Naive thymus-derived CD4-positive, alpha-beta T cell (primary cell): ENCODE data around the gene LRRC8E. TPM values are rescaled to one million over a fixed set of nuclear protein-coding genes. Genes with fewer than 3 reads are reported as not detected.

Experiments
- ATAC-seq: fragments of 150-1000 bp; cut with Tn5 transposase; 2 replicates; pipeline ENCODE4 v1.10.0; 2021; ENCODE audit warnings: mild to moderate bottlenecking, moderate library complexity
- CTCF ChIA-PET: fragments of 350-600 bp; sonication (Branson Sonifier 250); formaldehyde crosslinking; loops from one replicate; lab custom pipeline; 2021; ENCODE audit warnings: antibody characterized with exemption; lab: Charles Lee
- POLR2A ChIA-PET: fragments of 350-600 bp; sonication (Branson Sonifier 250); formaldehyde crosslinking; loops from one replicate; lab custom pipeline; 2021; ENCODE audit warnings: antibody characterized with exemption, inconsistent platforms; lab: Charles Lee
- DNase-seq, 9 donors: peaks; one replicate each; pipeline versions ENCODE4 v3.0.0 to v3.0.0-alpha.2; 2020 to 2022; ENCODE audit warnings: mixed read lengths in 1 of 9
- H3K27ac ChIP-seq: one replicate; pipeline ENCODE4 v1.7.0; 2013; ENCODE audit warnings: mild to moderate bottlenecking, low read depth, low read length, moderate library complexity
- H3K27me3 ChIP-seq, 2 donors: one replicate each; pipeline ENCODE4 v1.7.0; 2013; ENCODE audit warnings: low read length in 2 of 2, mild to moderate bottlenecking in 2 of 2, moderate library complexity in 2 of 2; ENCODE audit not compliant: control insufficient read depth in 2 of 2, insufficient read depth in 2 of 2
- H3K36me3 ChIP-seq, 3 experiments: 1 replicate in 2 of 3; 2 replicates in 1 of 3; pipeline ENCODE4 v1.7.0; 2013; ENCODE audit warnings: low read length in 3 of 3, mild to moderate bottlenecking in 3 of 3, moderate library complexity in 1 of 3; ENCODE audit not compliant: insufficient read depth in 3 of 3, control insufficient read depth in 2 of 3
- H3K4me1 ChIP-seq, 2 donors: one replicate each; pipeline ENCODE4 v1.7.0; 2013; ENCODE audit warnings: low read length in 2 of 2, mild to moderate bottlenecking in 2 of 2, moderate library complexity in 1 of 2; ENCODE audit not compliant: control insufficient read depth in 2 of 2, insufficient read depth in 2 of 2
- H3K4me3 ChIP-seq: 2 replicates; pipeline ENCODE4 v1.7.0; 2013; ENCODE audit warnings: mild to moderate bottlenecking, low read length
- H3K9me3 ChIP-seq, 3 experiments: 1 replicate in 2 of 3; 2 replicates in 1 of 3; pipeline ENCODE4 v1.7.0; 2013; ENCODE audit warnings: low read length in 3 of 3; ENCODE audit not compliant: control insufficient read depth in 2 of 3
- H3K27ac Mint-ChIP-seq, 9 donors: one replicate each; pipeline ENCODE4 v1.8.0; 2020 to 2022; ENCODE audit warnings: mixed read lengths in 9 of 9, mild to moderate bottlenecking in 8 of 9, moderate library complexity in 5 of 9, inconsistent platforms in 2 of 9
- H3K27me3 Mint-ChIP-seq, 5 donors: one replicate each; pipeline ENCODE4 v1.8.0; 2021 to 2022; ENCODE audit warnings: mixed read lengths in 5 of 5, mild to moderate bottlenecking in 1 of 5
- H3K36me3 Mint-ChIP-seq, 5 donors: one replicate each; pipeline ENCODE4 v1.8.0; 2020 to 2022; ENCODE audit warnings: mixed read lengths in 5 of 5, mild to moderate bottlenecking in 3 of 5, inconsistent platforms in 1 of 5
- H3K4me1 Mint-ChIP-seq, 7 donors: one replicate each; pipeline ENCODE4 v1.8.0; 2020 to 2022; ENCODE audit warnings: mixed read lengths in 7 of 7, mild to moderate bottlenecking in 3 of 7, inconsistent platforms in 1 of 7
- H3K4me3 Mint-ChIP-seq, 10 donors: one replicate each; pipeline ENCODE4 v1.8.0; 2020 to 2022; ENCODE audit warnings: mild to moderate bottlenecking in 10 of 10, mixed read lengths in 10 of 10, moderate library complexity in 6 of 10, inconsistent platforms in 2 of 10
- H3K9me3 Mint-ChIP-seq, 11 donors: one replicate each; pipeline ENCODE4 v1.8.0; 2020 to 2022; ENCODE audit warnings: mixed read lengths in 11 of 11, mild to moderate bottlenecking in 4 of 11, inconsistent platforms in 1 of 11, moderate library complexity in 1 of 11
- intact Hi-C, 2 donors: fragments of 100-400 bp; cut with micrococcal nuclease; formaldehyde crosslinking; loops; one replicate each; pipeline ENCODE4 v1.15.1; 2023
- polyA plus RNA-seq, 2 donors: library from polyadenylated mRNA; unstranded; fragments of 300-500 nt; fragmentation: Illumina TruSeq; gene quantifications; one replicate each; pipeline ENCODE4 v1.2.3, GENCODE V29; 2021
- total RNA-seq, 6 experiments: library from RNA in 5 of 6; stranded (reverse) in 5 of 6; gene quantifications; 1 replicate in 5 of 6; 2 replicates in 1 of 6; pipeline ENCODE4 v1.2.3 and lab custom pipeline; 2021 to 2026

LRRC8E gene
- total and polyA plus RNA-seq, 7 experiments from 2014 or later, result 0.24 to 0.53 TPM; not detected in 5

GRCh38 chr19:7932276-7932929 lies 44.1 kb downstream of the LRRC8E start:
- Histone ChIP-seq H3K27ac (no peak overlapping the region), H3K4me3 (no peak overlapping the region), H3K9me3 (no peaks in the 10 kb centered on the region), H3K36me3 (peaks cover 0 to 72% (median 23%) of the 10 kb centered on the region in 3 experiments), H3K4me1 (no peaks in the 10 kb centered on the region), H3K27me3 (no peaks in the 10 kb centered on the region)
- Mint-ChIP-seq H3K27ac (no peak overlapping the region), H3K9me3 (no peaks in the 10 kb centered on the region), H3K27me3 (no peaks in the 10 kb centered on the region), H3K36me3 (peaks cover 0 to 9% (median 3%) of the 10 kb centered on the region in 5 donors), H3K4me1 (peaks cover 0 to 8% (median 4%) of the 10 kb centered on the region in 7 donors), H3K4me3 (no peak overlapping the region)
- DNase-seq, result no peak
- POLR2A ChIA-PET, result no interaction called here
- intact Hi-C loops, result no loop called here
- ATAC-seq, result no peak
- CTCF ChIA-PET, result interaction anchor here (1.4 kb wide), 1 partner anchor 11 kb away, joined by 8 read pairs; the partner anchor contains the start of gene SNAPC2

GRCh38 chr19:7932930-7933300 lies 44.6 kb downstream of the LRRC8E start:
- ATAC-seq (no peak), DNase-seq (no peak)
- Histone ChIP-seq H3K4me3 (no peak overlapping the region), H3K27me3 (no peaks in the 10 kb centered on the region), H3K27ac (no peak overlapping the region), H3K9me3 (no peaks in the 10 kb centered on the region), H3K36me3 (peaks cover 0 to 77% (median 23%) of the 10 kb centered on the region in 3 experiments), H3K4me1 (no peaks in the 10 kb centered on the region)
- POLR2A ChIA-PET, result no interaction called here
- Mint-ChIP-seq H3K27ac (no peak overlapping the region), H3K36me3 (peaks cover 0 to 14% (median 3%) of the 10 kb centered on the region in 5 donors), H3K9me3 (no peaks in the 10 kb centered on the region), H3K4me3 (no peak overlapping the region), H3K27me3 (no peaks in the 10 kb centered on the region), H3K4me1 (peaks cover 0 to 8% (median 4%) of the 10 kb centered on the region in 7 donors)
- intact Hi-C loops, result no loop called here
- CTCF ChIA-PET, result no interaction called here

DNA sequence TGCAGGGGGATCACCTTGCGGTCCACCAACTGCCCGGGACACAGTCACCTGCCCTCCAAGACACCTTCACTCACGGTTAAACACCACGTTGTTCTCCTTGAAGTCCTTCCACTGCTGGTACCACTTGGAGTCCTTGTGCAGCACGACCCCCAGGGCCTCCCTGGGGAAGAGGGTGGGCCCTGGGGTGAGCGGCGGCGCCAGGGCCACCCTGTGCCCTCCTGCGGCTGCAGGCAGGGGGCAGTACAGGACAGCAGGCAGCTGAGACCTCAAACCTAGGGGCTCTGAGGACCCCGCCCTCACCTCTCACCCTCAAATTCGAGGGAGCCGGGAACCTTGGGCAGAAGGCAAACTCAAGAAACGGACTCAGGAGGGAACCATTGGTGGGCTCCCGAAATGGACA lies 45.1 kb downstream of the LRRC8E start:
- ChIA-PET POLR2A (no interaction called here), CTCF (no interaction called here)
- peaks cover 0 to 81% (median 23%) of the 10 kb centered on the region in 3 experiments for H3K36me3 ChIP-seq
- no peak overlapping the region for H3K27ac ChIP-seq
- H3K9me3 ChIP-seq, result no peaks in the 10 kb centered on the region
- Mint-ChIP-seq H3K27me3 (no peaks in the 10 kb centered on the region), H3K4me1 (peaks cover 0 to 8% (median 2%) of the 10 kb centered on the region in 7 donors), H3K4me3 (no peak overlapping the region), H3K27ac (no peak overlapping the region), H3K9me3 (no peaks in the 10 kb centered on the region), H3K36me3 (peaks cover 0 to 16% (median 3%) of the 10 kb centered on the region in 5 donors)
- H3K4me3 ChIP-seq, result no peak overlapping the region
- H3K4me1 ChIP-seq, result no peaks in the 10 kb centered on the region
- H3K27me3 ChIP-seq, result no peaks in the 10 kb centered on the region
- DNase-seq, result no peak
- intact Hi-C loops, result no loop called here
- no peak for ATAC-seq

DNA sequence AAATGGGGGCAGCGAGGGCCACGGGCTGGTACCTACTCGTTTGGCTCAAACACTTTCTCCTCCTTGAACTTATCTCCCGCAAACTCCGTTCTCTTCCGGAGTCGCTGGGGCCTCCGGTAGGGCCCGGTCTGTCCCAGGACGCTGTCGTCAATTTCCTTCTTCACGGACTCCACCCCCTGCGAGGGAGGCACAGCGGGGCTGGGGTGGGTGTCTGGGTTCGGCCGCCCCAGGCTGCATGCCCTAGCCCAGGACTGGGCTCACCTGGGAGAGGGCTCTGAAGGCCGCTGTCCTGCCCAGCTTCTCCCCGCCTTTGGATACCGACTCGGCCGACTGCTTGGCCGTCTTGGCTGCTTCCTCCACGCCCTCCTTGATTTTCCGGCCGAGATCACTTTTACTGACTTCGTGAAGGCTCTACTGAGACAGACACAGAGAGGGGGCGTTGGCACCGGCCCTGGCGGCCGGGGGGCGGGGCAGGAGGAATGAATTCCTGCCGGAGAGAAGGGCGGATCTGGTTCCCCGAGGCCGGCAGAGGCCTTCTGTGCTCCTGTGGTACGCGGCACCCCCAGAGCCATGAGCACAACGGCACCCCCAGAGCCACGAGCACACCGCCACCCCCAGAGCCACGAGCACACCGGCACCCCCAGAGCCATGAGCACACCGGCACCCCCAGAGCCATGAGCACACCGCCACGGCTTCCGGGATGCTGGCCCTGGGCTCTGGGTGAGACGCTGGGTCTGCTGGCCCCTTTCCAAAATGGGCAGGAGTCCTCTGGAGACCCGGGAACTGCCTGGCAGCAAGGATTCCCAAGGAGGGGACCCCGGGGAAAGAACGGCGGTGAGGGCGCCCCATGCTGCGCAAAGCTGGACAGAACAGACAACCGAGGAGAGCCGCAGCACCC lies 45.8 kb downstream of the LRRC8E start:
- no peaks in the 10 kb centered on the region for H3K9me3 Mint-ChIP-seq
- Histone ChIP-seq H3K27me3 (no peaks in the 10 kb centered on the region), H3K27ac (no peak overlapping the region), H3K36me3 (peaks cover 0 to 86% (median 23%) of the 10 kb centered on the region in 3 experiments), H3K4me1 (no peaks in the 10 kb centered on the region), H3K4me3 (no peak overlapping the region), H3K9me3 (no peaks in the 10 kb centered on the region)
- ATAC-seq (no peak), DNase-seq (no peak)
- intact Hi-C loops, result no loop called here
- no peak overlapping the region for H3K27ac Mint-ChIP-seq
- H3K4me1 Mint-ChIP-seq, result peaks cover 0 to 8% (median 5%) of the 10 kb centered on the region in 7 donors
- POLR2A ChIA-PET, result no interaction called here
- peaks cover 0 to 21% (median 6%) of the 10 kb centered on the region in 5 donors for H3K36me3 Mint-ChIP-seq
- no peaks in the 10 kb centered on the region for H3K27me3 Mint-ChIP-seq
- CTCF ChIA-PET, result interaction anchor here (0.6 kb wide), 1 partner anchor 169 kb away, joined by 6 read pairs; no protein-coding TSS in a partner anchor
- H3K4me3 Mint-ChIP-seq, result no peak overlapping the region

- Histone ChIP-seq H3K27ac (no peak overlapping the region), H3K4me1 (no peaks in the 10 kb centered on the region), H3K9me3 (no peaks in the 10 kb centered on the region), H3K4me3 (no peak overlapping the region), H3K27me3 (no peaks in the 10 kb centered on the region), H3K36me3 (peaks cover 0 to 89% (median 23%) of the 10 kb centered on the region in 3 experiments)
- CTCF ChIA-PET, result no interaction called here
- Mint-ChIP-seq H3K9me3 (no peaks in the 10 kb centered on the region), H3K27me3 (no peaks in the 10 kb centered on the region), H3K4me3 (no peak overlapping the region), H3K36me3 (peaks cover 0 to 21% (median 6%) of the 10 kb centered on the region in 5 donors), H3K27ac (no peak overlapping the region), H3K4me1 (peaks cover 0 to 6% (median 5%) of the 10 kb centered on the region in 7 donors)
- POLR2A ChIA-PET, result no interaction called here
- ATAC-seq (no peak), DNase-seq (no peak)
- intact Hi-C loops, result no loop called here
Observed at GRCh38 chr19:7934766-7935165, 46.5 kb downstream of the LRRC8E start.

GRCh38 chr19:7940841-7941240 lies 52.5 kb downstream of the LRRC8E start:
- H3K36me3 Mint-ChIP-seq, result peaks cover 5 to 22% (median 7%) of the 10 kb centered on the region in 5 donors
- Histone ChIP-seq H3K4me3 (no peak overlapping the region), H3K27ac (no peak overlapping the region), H3K4me1 (peaks cover 7 to 9% of the 10 kb centered on the region in 2 donors), H3K36me3 (peaks cover 0 to 49% (median 2%) of the 10 kb centered on the region in 3 experiments), H3K9me3 (no peaks in the 10 kb centered on the region), H3K27me3 (no peaks in the 10 kb centered on the region)
- POLR2A ChIA-PET, result no interaction called here
- DNase-seq (no peak), ATAC-seq (no peak)
- H3K27ac Mint-ChIP-seq, result no peak overlapping the region
- H3K4me3 Mint-ChIP-seq, result peak overlapping the region in 7 of 10 donors; percentile 17 to 47 (median 35)
- intact Hi-C loops, result loop anchor here in 1 of 2 donors (5.0 kb wide), 1 partner anchor 326 kb away; no protein-coding TSS in a partner anchor
- H3K27me3 Mint-ChIP-seq, result no peaks in the 10 kb centered on the region
- H3K9me3 Mint-ChIP-seq, result peaks cover 0 to 6% (median 0%) of the 10 kb centered on the region in 11 donors
- CTCF ChIA-PET, result interaction anchor here (0.7 to 0.8 kb wide), 2 partner anchors 11 to 828 kb away, joined by 3 to 5 read pairs; no protein-coding TSS in a partner anchor
- H3K4me1 Mint-ChIP-seq, result peaks cover 10 to 44% (median 28%) of the 10 kb centered on the region in 7 donors
